Measurements from ENCODE around the gene NRDC. TPM values are rescaled to one million over a fixed set of nuclear protein-coding genes. Genes with fewer than 3 reads are reported as not detected.

NRDC gene
- total RNA-seq, 2 donors from 2014 or later, result 56.8 to 57.7 TPM

DNA sequence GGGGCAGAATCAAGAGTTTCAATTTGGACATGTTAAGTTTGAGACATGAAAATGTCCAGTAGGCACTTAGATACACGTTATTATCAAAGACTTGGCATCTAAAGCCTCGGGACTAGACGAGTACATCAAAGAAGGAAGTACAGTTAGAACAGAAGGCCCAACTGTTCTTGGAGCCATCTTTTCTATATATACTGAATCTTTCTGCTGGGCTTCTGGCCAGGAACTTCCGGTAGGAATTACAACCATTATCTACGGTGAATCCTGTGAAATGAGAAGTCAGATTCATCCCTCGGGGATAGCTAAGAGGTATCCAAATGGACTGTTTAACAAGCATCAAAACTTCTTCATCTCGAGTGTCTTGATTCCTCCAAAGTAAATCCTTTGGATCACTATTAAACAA, 34.4 kb upstream of the NRDC start:
- intact Hi-C loops (cut with DNase I), result no loop called here
- DNase-seq (no peak), ATAC-seq (no peak)
- TF ChIP-seq CTCF (IDR thresholded peaks at IDR 0.05) (no peak), POLR2A (IDR thresholded peaks at IDR 0.05) (no peak)
- H3K4me3 ChIP-seq, result no peak overlapping the region
- H3K9me3 ChIP-seq, result no peaks in the 10 kb centered on the region
- H3K36me3 ChIP-seq (replicated peaks in 1 of 2; ENCODE audit: insufficient read depth in 1 of 2, low read depth in 2 of 2), result no peaks in the 10 kb centered on the region
- 77 to 81% methylated on average over 7 of the region's 7 CpGs for WGBS, 2 donors
- no peak overlapping the region for H3K27ac ChIP-seq
- no peaks in the 10 kb centered on the region for H3K27me3 ChIP-seq
- no peaks in the 10 kb centered on the region for H3K4me1 ChIP-seq

DNA sequence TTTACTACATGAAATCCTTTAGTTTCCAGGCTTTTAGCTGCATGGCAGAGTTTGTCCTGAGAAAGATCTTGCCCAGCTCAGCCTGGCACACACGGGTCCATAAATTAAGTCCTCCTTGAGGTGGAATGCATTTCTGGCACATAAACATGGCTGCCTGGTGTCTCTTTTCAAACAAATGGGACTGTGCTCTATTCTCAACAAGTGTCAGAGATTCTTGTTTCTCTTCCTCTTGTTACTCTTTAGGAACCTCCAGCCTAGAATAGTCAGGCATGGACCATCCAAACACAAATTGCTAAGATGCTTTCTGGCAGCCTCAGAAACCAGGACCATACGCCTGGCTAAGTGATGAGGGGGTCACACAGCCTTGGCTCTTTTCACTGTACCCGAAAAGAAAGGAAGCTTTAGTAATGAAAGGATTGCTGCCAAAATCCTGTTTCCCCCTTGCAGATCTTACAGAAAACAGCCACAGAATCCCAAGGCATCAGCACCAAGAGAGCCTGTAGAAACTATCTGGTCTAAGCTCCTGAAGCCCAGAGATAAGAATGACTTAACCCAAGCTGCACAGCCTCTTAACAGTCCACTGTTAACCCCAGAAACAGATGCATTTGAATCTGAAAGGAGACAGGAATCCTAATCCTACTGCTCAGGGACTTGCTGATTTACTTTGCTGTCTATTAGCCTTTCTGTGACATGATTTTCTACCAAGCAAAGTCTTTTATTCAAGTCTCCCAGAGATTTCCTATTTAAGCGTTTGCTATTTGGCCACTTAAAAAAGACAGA, 31.9 kb upstream of the NRDC start:
- Histone ChIP-seq H3K36me3 (replicated peaks in 1 of 2; ENCODE audit: insufficient read depth in 1 of 2, low read depth in 2 of 2) (no peaks in the 10 kb centered on the region), H3K27me3 (no peaks in the 10 kb centered on the region), H3K4me3 (no peak overlapping the region), H3K4me1 (no peaks in the 10 kb centered on the region), H3K9me3 (no peaks in the 10 kb centered on the region), H3K27ac (no peak overlapping the region)
- 60 to 62% methylated on average over 4 of the region's 4 CpGs for WGBS, 2 donors
- intact Hi-C loops (cut with DNase I), result no loop called here
- ATAC-seq (no peak), DNase-seq (no peak)
- TF ChIP-seq CTCF (IDR thresholded peaks at IDR 0.05) (no peak), POLR2A (IDR thresholded peaks at IDR 0.05) (no peak)

- TF ChIP-seq POLR2A (IDR thresholded peaks at IDR 0.05) (no peak), CTCF (IDR thresholded peaks at IDR 0.05) (no peak)
- Histone ChIP-seq H3K36me3 (replicated peaks in 1 of 2; ENCODE audit: insufficient read depth in 1 of 2, low read depth in 2 of 2) (no peaks in the 10 kb centered on the region), H3K4me3 (no peak overlapping the region), H3K27ac (no peak overlapping the region), H3K9me3 (no peaks in the 10 kb centered on the region), H3K4me1 (no peaks in the 10 kb centered on the region), H3K27me3 (no peaks in the 10 kb centered on the region)
- DNase-seq, result no peak
- intact Hi-C loops (cut with DNase I), result no loop called here
- 45 to 60% methylated on average over 2 of the region's 2 CpGs for WGBS, 2 donors
- ATAC-seq, result no peak
Measured at GRCh38 chr1:51908499-51908898, 30.0 kb upstream of the NRDC start.

DNA sequence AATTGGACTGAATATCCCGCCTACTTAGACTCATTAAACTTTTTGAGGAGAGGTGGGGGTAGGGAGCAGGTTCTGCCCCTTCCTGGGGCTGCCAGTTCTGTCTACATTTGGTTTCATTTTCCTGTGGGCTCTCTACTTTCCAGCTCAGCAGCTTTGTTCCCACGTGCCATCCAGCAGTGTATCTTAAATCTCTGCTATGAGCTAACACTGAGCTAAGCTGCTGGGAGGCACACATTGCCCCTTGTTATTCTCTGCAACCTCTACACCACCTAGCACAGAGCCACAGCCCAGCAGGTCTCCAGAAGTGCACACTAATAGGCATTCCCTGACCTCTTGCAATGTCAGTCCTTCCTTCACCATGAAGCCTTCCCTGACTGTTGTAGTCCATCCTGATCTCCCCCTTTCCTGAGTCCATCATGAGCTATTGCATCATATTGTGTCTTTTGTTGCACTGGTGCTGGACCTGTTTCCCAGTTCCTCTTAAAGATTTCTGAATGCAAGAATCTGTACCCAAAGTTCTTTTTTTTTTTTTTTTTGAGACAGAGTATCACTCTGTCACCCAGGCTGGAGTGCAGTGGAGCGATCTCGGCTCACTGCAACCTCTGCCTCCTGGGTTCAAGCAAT, 28.7 kb upstream of the NRDC start:
- no peak for TF ChIP-seq CTCF (IDR thresholded peaks at IDR 0.05)
- TF ChIP-seq POLR2A (IDR thresholded peaks at IDR 0.05), result no peak
- no peak overlapping the region for H3K27ac ChIP-seq
- no peak overlapping the region for H3K4me3 ChIP-seq
- no peak for ATAC-seq
- H3K36me3 ChIP-seq (replicated peaks in 1 of 2; ENCODE audit: insufficient read depth in 1 of 2, low read depth in 2 of 2), result no peaks in the 10 kb centered on the region
- DNase-seq, result no peak
- H3K27me3 ChIP-seq, result no peaks in the 10 kb centered on the region
- H3K9me3 ChIP-seq, result no peaks in the 10 kb centered on the region
- H3K4me1 ChIP-seq, result no peaks in the 10 kb centered on the region
- WGBS, 2 donors, result 64 to 71% methylated on average over 4 of the region's 4 CpGs
- intact Hi-C loops (cut with DNase I), result no loop called here
